Neural cell (in vitro differentiated cells): ENCODE results near the gene RYR3. TPM values are rescaled to one million over a fixed set of nuclear protein-coding genes. Genes with fewer than 3 reads are reported as not detected.

Source experiments
- H2AFZ ChIP-seq: fragments of 200-600, 300-800 bp; sonication (generic), shearing (Covaris generic); 2 replicates; pipeline ENCODE4 v1.6.0; 2014; ENCODE audit warnings: low read depth, mild to moderate bottlenecking, antibody characterized with exemption, low read length, moderate library complexity
- H3F3A ChIP-seq: fragments of 200-600 bp; shearing (Covaris generic); 2 replicates; pipeline ENCODE4 v1.6.1; 2016; ENCODE audit warnings: mild to moderate bottlenecking, moderate library complexity, mixed read lengths, antibody characterized with exemption, low read length; ENCODE audit not compliant: insufficient read depth, poor library complexity, severe bottlenecking
- H3K27ac ChIP-seq: fragments of 200-600, 300-800 bp; sonication (generic), shearing (Covaris generic); 2 replicates; pipeline ENCODE4 v1.5.1; 2014; ENCODE audit warnings: mild to moderate bottlenecking, low read length, moderate library complexity
- H3K27me3 ChIP-seq: fragments of 300-800, 200-600 bp; sonication (generic), shearing (Covaris generic); 2 replicates; pipeline ENCODE4 v1.6.0; 2014; ENCODE audit warnings: mild to moderate bottlenecking, low read depth, low read length, moderate library complexity; ENCODE audit not compliant: insufficient read depth
- H3K36me3 ChIP-seq: fragments of 300-800, 200-600 bp; sonication (generic), shearing (Covaris generic); 2 replicates; pipeline ENCODE4 v1.5.1; 2014; ENCODE audit warnings: mild to moderate bottlenecking, antibody characterized with exemption, low read length, moderate library complexity; ENCODE audit not compliant: insufficient read depth
- H3K4me2 ChIP-seq: fragments of 300-800, 200-600 bp; sonication (generic), shearing (Covaris generic); 2 replicates; pipeline ENCODE4 v1.6.0; 2014; ENCODE audit warnings: mild to moderate bottlenecking, low read length
- H3K4me3 ChIP-seq: fragments of 300-800, 200-600 bp; sonication (generic), shearing (Covaris generic); 2 replicates; pipeline ENCODE4 v1.5.1; 2014; ENCODE audit warnings: mild to moderate bottlenecking, low read length, moderate library complexity
- H3K79me2 ChIP-seq: fragments of 200-600 bp; shearing (Covaris generic); replicated peaks from 2 replicates; pipeline ENCODE4 v1.6.0; 2014; ENCODE audit warnings: mild to moderate bottlenecking, low read length, moderate library complexity; ENCODE audit not compliant: insufficient read depth
- H3K9ac ChIP-seq: fragments of 300-800, 200-600 bp; sonication (generic), shearing (Covaris generic); 2 replicates; pipeline ENCODE4 v1.6.1; 2016; ENCODE audit warnings: mild to moderate bottlenecking, low read length, mixed read lengths
- H3K9me2 ChIP-seq: fragments of 200-600 bp; shearing (Covaris generic); 2 replicates; pipeline ENCODE4 v1.6.1; 2016; ENCODE audit warnings: mild to moderate bottlenecking, low read length, mixed read lengths; ENCODE audit not compliant: insufficient read depth
- H3K9me3 ChIP-seq: fragments of 200-600, 300-800 bp; sonication (generic), shearing (Covaris generic); 2 replicates; pipeline ENCODE4 v1.6.1; 2016; ENCODE audit warnings: mild to moderate bottlenecking, mixed run types, low read length, moderate library complexity, mixed read lengths
- H4K20me1 ChIP-seq: fragments of 200-600 bp; shearing (Covaris generic); 2 replicates; pipeline ENCODE4 v1.6.1; 2016; ENCODE audit warnings: mild to moderate bottlenecking, mixed run types; ENCODE audit not compliant: insufficient read depth
- CTCF ChIP-seq: fragments of 450-650 bp; IDR thresholded peaks from 2 replicates; pipeline ENCODE4 v1.5.1; 2014; ENCODE audit warnings: antibody characterized with exemption, mild to moderate bottlenecking, moderate library complexity; ENCODE audit not compliant: poor library complexity, severe bottlenecking
- EP300 ChIP-seq: fragments of 450-650 bp; conservative IDR thresholded peaks from 2 replicates; pipeline ENCODE4 v1.6.1; 2014; ENCODE audit warnings: antibody characterized with exemption, mild to moderate bottlenecking, moderate library complexity; ENCODE audit not compliant: poor library complexity, severe bottlenecking
- EZH2 ChIP-seq: fragments of 200-600, 300-800 bp; shearing (Covaris generic), sonication (generic); IDR thresholded peaks from 2 replicates; pipeline ENCODE4 v1.6.1; 2014; ENCODE audit warnings: antibody characterized with exemption, low read length, borderline replicate concordance, mild to moderate bottlenecking; ENCODE audit not compliant: insufficient read depth, poor library complexity, severe bottlenecking
- MXI1 ChIP-seq: fragments of 450-650 bp; conservative IDR thresholded peaks from 2 replicates; pipeline ENCODE4 v1.6.1; 2014; ENCODE audit warnings: antibody characterized with exemption, mild to moderate bottlenecking; ENCODE audit not compliant: poor library complexity, severe bottlenecking
- POLR2AphosphoS5 ChIP-seq: IDR thresholded peaks from 2 replicates; pipeline ENCODE4 v1.6.1; 2012
- RAD21 ChIP-seq: fragments of 450-650 bp; conservative IDR thresholded peaks from 2 replicates; pipeline ENCODE4 v1.6.1; 2014; ENCODE audit warnings: antibody characterized with exemption, mild to moderate bottlenecking, moderate library complexity
- REST ChIP-seq: IDR thresholded peaks from 2 replicates; pipeline ENCODE4 v1.6.1; 2012; ENCODE audit warnings: borderline replicate concordance
- TAF1 ChIP-seq: IDR thresholded peaks from 2 replicates; pipeline ENCODE4 v1.6.1; 2012; ENCODE audit warnings: low read depth
- polyA plus RNA-seq: library from polyadenylated mRNA; depleted of rRNA; stranded (reverse); fragments of >200 nt; gene quantifications from 2 replicates; pipeline ENCODE4 v1.2.3, GENCODE V29; 2014

RYR3 gene
- polyA plus RNA-seq, 1 donor from 2014 or later, result 12.6 TPM

GRCh38 chr15:33343275-33343674, 32.5 kb downstream of the RYR3 start:
- H3K4me2 ChIP-seq, result no peak overlapping the region
- H3F3A ChIP-seq, result no peaks in the 10 kb centered on the region
- no peaks in the 10 kb centered on the region for H4K20me1 ChIP-seq
- no peaks in the 10 kb centered on the region for H3K9me2 ChIP-seq
- H2AFZ ChIP-seq, result no peak overlapping the region
- H3K9me3 ChIP-seq, result no peaks in the 10 kb centered on the region
- H3K79me2 ChIP-seq, result no peaks in the 10 kb centered on the region
- H3K9ac ChIP-seq, result no peak overlapping the region
- H3K27ac ChIP-seq, result no peak overlapping the region
- TF ChIP-seq MXI1 (no peak), POLR2AphosphoS5 (no peak), CTCF (no peak), EP300 (no peak), EZH2 (no peak), REST (no peak)
- H3K4me3 ChIP-seq, result no peak overlapping the region
- H3K36me3 ChIP-seq, result no peaks in the 10 kb centered on the region
- no peaks in the 10 kb centered on the region for H3K27me3 ChIP-seq

- no peaks in the 10 kb centered on the region for H3K9me3 ChIP-seq
- H3K79me2 ChIP-seq, result no peaks in the 10 kb centered on the region
- H3K9ac ChIP-seq, result no peak overlapping the region
- TF ChIP-seq EP300 (no peak), EZH2 (no peak), RAD21 (no peak), MXI1 (no peak), TAF1 (no peak), CTCF (no peak), POLR2AphosphoS5 (no peak)
- H3K27ac ChIP-seq, result no peak overlapping the region
- H2AFZ ChIP-seq, result no peak overlapping the region
- no peak overlapping the region for H3K4me2 ChIP-seq
- no peaks in the 10 kb centered on the region for H3K9me2 ChIP-seq
- H3K4me3 ChIP-seq, result no peak overlapping the region
- H3K36me3 ChIP-seq, result no peaks in the 10 kb centered on the region
- H4K20me1 ChIP-seq, result no peaks in the 10 kb centered on the region
- no peaks in the 10 kb centered on the region for H3K27me3 ChIP-seq
- H3F3A ChIP-seq, result no peaks in the 10 kb centered on the region
These were observed 33.3 kb downstream of the RYR3 start for GRCh38 chr15:33344111-33344510.
